Mammary epithelial cell (primary cell): ENCODE results near the gene SRGAP2B.
"Not testable (repeated sequence)": the region's sequence is repeated elsewhere in the genome, so short reads cannot be mapped to it uniquely, and the experiment has no call there.

Experiments used
- CTCF ChIP-seq, 2 donors: IDR thresholded peaks in 1 of 2; conservative IDR thresholded peaks in 1 of 2; 2 replicates each; pipeline ENCODE4 v1.5.1; 2011 to 2012; ENCODE audit warnings: inconsistent platforms in 2 of 2, low read length in 2 of 2, mild to moderate bottlenecking in 2 of 2, control low read depth in 1 of 2, low read depth in 1 of 2; ENCODE audit not compliant: insufficient read depth in 1 of 2; ENCODE audit errors: extremely low read depth in 1 of 2
- EZH2 ChIP-seq: IDR thresholded peaks from 2 replicates; pipeline ENCODE4 v1.6.1; 2012; ENCODE audit warnings: low read length, inconsistent platforms, borderline replicate concordance

- not testable (repeated sequence) for TF ChIP-seq CTCF (conservative IDR thresholded peaks at IDR 0.05 in 1 of 2, IDR thresholded peaks at IDR 0.05 in 1 of 2; ENCODE audit: extremely low read depth in 1 of 2, insufficient read depth in 1 of 2, low read depth in 1 of 2, low read length in 2 of 2); EZH2
These were observed 177.0 kb downstream of the SRGAP2B start for GRCh38 chr1:144918027-144918603.
